NCI-H526 treated with DMSO at 0.1 percent for 48 hours (cell line): ENCODE data around the gene NCLN.
A peak's percentile ranks its signal among the peaks of the same experiment; 100 is the strongest.
"Not testable (repeated sequence)": the region's sequence is repeated elsewhere in the genome, so short reads cannot be mapped to it uniquely, and the experiment has no call there.

Source experiments
- DNase-seq: peaks from one replicate; lab custom pipeline; 2025; lab: John Stamatoyannopoulos, UW

Gene NCLN

GRCh38 chr19:3183721-3184641, 1.7 kb upstream of the NCLN start:
- DNase-seq: no peak

GRCh38 chr19:3184847-3185460, 776 bp upstream of the NCLN start:
- peak; percentile 81 for DNase-seq

GRCh38 chr19:3186160-3186688, 494 bp downstream of the NCLN start:
- no peak for DNase-seq

GRCh38 chr19:3186891-3187661, 1.3 kb downstream of the NCLN start:
- DNase-seq: no peak

- no peak for DNase-seq
Measured at GRCh38 chr19:3187662-3188511, 2.2 kb downstream of the NCLN start.

GRCh38 chr19:3188627-3189596, 3.2 kb downstream of the NCLN start:
- no peak for DNase-seq

- no peak for DNase-seq
Measured at GRCh38 chr19:3189702-3190469, 4.2 kb downstream of the NCLN start.

- no peak for DNase-seq
Measured at GRCh38 chr19:3190470-3190770, 4.7 kb downstream of the NCLN start.

GRCh38 chr19:3190921-3191805, 5.4 kb downstream of the NCLN start:
- no peak for DNase-seq

- DNase-seq: not testable (repeated sequence)
Measured at GRCh38 chr19:3191806-3192104, 6.0 kb downstream of the NCLN start.

GRCh38 chr19:3192228-3192635, 6.5 kb downstream of the NCLN start:
- no peak for DNase-seq

- DNase-seq: no peak
Measured at GRCh38 chr19:3192684-3193083, 7.0 kb downstream of the NCLN start.

- no peak for DNase-seq
Measured at GRCh38 chr19:3193256-3194105, 7.8 kb downstream of the NCLN start.

GRCh38 chr19:3194106-3195087, 8.7 kb downstream of the NCLN start:
- DNase-seq: no peak

GRCh38 chr19:3196064-3196932, 10.6 kb downstream of the NCLN start:
- no peak for DNase-seq

- no peak for DNase-seq
Measured at GRCh38 chr19:3196933-3197205, 11.1 kb downstream of the NCLN start.
